ENCODE results near the gene FOXP1. TPM values are rescaled to one million over a fixed set of nuclear protein-coding genes. Genes with fewer than 3 reads are reported as not detected.

The FOXP1 gene
- total RNA-seq, 1 donor from 2014 or later = 113 TPM

DNA sequence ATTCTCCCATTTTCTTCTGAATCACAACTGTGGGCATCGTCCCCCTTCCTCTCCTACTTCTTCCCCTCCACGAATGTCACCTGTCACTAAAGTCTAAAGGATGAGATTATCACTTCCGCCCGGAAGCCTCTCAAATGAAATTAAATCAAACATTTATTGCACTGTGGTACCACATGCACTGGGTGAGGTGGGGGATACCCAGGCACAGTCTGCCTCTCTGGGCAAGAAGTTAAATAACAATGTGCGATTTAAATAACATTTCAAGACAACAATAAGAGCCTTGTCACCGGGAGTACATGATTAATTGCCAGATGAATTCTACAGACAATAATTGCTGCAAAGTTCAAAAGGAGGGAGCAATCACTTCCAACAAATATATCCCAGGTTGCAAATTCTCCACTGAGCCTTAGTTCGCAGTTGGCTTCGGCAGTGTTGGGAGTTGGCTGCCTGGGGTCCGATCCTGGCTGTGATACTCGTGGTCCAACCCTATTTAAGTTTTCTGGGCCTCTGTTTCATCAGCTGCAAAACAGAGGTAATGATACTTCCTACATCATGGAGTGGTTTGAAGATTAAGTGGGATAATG, 77.7 kb downstream of the FOXP1 start:
- TF ChIP-seq, protein P1, sequence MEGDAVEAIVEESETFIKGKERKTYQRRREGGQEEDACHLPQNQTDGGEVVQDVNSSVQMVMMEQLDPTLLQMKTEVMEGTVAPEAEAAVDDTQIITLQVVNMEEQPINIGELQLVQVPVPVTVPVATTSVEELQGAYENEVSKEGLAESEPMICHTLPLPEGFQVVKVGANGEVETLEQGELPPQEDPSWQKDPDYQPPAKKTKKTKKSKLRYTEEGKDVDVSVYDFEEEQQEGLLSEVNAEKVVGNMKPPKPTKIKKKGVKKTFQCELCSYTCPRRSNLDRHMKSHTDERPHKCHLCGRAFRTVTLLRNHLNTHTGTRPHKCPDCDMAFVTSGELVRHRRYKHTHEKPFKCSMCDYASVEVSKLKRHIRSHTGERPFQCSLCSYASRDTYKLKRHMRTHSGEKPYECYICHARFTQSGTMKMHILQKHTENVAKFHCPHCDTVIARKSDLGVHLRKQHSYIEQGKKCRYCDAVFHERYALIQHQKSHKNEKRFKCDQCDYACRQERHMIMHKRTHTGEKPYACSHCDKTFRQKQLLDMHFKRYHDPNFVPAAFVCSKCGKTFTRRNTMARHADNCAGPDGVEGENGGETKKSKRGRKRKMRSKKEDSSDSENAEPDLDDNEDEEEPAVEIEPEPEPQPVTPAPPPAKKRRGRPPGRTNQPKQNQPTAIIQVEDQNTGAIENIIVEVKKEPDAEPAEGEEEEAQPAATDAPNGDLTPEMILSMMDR (conservative IDR thresholded peaks at IDR 0.05) = no peak
- Mint-ChIP-seq H3K36me3 (peaks cover 29% of the 10 kb centered on the region), H3K9me3 (peaks cover 5% of the 10 kb centered on the region), H3K27ac (no peak overlapping the region), H3K4me1 (ENCODE audit: unreplicated experiment) (peaks cover 12% of the 10 kb centered on the region), H3K4me3 (no peak overlapping the region), H3K27me3 (no peaks in the 10 kb centered on the region)
- no peak for DNase-seq (ENCODE audit: extremely low spot score, unreplicated experiment)

DNA sequence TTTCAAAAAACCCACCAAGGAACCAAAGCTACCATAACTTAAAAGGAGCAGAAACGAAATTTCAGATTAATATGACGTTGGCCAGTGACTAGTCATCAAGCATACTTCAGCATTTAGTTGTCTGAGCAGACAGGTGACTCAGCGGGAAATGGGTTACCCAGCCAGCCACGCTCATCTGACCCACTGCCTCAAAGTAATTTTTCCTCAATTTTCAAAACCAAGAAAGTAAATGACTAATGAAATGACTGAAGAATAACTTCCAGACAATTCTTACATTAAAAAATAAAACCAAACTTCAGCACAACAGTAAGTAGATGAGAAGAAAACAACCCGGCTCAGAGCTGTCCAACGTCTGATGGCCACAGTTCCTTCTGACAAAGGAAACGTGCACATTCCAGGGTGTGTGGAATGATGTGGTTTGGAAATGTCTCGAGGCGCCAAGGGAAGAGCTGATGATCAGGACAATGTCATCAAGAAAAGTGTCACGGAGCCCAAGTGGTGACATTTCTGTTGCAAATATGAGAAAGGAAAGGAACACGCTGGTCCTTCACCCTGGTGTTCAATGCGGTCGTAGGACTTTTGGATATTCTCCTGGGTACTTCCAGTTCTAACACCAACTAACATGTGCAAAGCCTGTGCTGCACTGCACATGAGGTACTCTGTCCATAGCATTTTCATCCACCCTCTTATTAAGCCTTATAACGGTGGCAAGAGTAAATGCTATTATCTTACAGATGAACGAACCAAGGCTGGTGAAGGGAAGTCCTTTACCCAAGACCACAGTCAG, 79.1 kb downstream of the FOXP1 start:
- TF ChIP-seq, protein P1 (conservative IDR thresholded peaks at IDR 0.05) = no peak
- Mint-ChIP-seq H3K4me1 (ENCODE audit: unreplicated experiment) (peaks cover 12% of the 10 kb centered on the region), H3K4me3 (no peak overlapping the region), H3K36me3 (peaks cover 34% of the 10 kb centered on the region), H3K9me3 (peaks cover 5% of the 10 kb centered on the region), H3K27me3 (no peaks in the 10 kb centered on the region), H3K27ac (peak overlapping the region; percentile 17)
- no peak for DNase-seq (ENCODE audit: extremely low spot score, unreplicated experiment)

DNA sequence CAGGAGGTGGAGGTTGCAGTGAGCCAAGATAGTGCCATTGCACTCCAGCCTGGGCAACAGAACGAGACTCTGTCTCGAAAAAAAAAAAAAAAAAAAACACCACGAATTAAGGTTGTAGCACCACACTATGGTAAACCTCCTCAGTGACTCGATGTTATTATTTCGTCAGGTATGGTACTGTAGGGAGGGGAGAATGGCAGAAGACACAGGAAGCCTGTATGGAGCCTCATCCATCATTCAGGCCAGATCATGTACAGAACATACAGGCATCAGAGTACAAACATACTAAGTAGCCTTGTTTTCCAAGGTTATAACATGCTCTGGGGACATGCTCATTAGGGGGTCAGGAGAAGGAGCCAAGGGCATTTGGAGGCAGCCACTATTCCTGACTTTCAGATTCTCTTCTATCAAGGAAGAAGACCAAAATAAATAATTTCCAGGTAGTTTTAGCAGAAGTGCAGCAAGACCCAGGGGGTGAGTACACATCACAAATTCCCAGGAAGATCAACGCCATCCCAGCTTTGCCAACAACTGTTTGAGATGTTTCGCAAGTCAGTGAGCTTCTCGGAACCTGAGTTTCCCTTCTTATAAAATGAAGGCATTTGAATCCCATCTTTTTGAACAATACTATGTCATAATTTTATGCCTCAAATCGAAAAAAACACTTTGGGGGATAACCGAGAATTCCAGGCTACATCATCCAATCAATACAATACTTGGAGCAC, 79.8 kb downstream of the FOXP1 start:
- Mint-ChIP-seq H3K9me3 (peaks cover 5% of the 10 kb centered on the region), H3K4me1 (ENCODE audit: unreplicated experiment) (peaks cover 18% of the 10 kb centered on the region), H3K36me3 (peaks cover 37% of the 10 kb centered on the region), H3K4me3 (no peak overlapping the region), H3K27me3 (no peaks in the 10 kb centered on the region), H3K27ac (no peak overlapping the region)
- no peak for DNase-seq (ENCODE audit: extremely low spot score, unreplicated experiment)
- TF ChIP-seq, protein P1 (conservative IDR thresholded peaks at IDR 0.05) = no peak

DNA sequence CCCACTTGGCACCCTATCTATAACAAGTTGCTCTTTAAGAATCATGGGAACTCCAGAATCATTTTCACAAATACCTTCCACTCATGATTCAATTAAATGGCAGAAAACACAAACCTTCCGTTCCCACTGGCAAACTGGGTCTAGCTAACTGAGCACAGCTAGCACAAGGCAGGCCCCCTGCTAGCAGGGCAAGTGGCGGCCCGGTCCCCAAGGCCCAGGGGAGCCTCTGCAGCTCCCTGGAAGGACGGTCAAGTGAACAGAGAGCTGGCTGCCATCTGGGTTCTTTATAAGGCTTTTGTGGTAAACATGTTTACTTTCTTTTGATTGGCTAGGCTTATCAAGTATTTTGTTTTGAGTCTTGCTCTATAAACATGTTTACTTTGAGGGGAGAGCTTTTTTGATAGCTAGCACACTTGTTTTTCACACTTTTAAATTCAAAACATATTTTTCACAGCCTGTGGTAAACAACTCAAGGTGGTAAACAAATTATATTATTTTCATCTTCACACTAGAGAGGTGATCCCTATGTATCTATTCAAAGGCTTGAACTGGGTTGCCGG, 81.4 kb downstream of the FOXP1 start:
- Mint-ChIP-seq H3K27me3 (no peaks in the 10 kb centered on the region), H3K36me3 (peaks cover 36% of the 10 kb centered on the region), H3K27ac (no peak overlapping the region), H3K9me3 (peaks cover 5% of the 10 kb centered on the region), H3K4me1 (ENCODE audit: unreplicated experiment) (peaks cover 33% of the 10 kb centered on the region), H3K4me3 (no peak overlapping the region)
- DNase-seq (ENCODE audit: extremely low spot score, unreplicated experiment) = no peak
- TF ChIP-seq, protein P1 (conservative IDR thresholded peaks at IDR 0.05) = no peak

DNA sequence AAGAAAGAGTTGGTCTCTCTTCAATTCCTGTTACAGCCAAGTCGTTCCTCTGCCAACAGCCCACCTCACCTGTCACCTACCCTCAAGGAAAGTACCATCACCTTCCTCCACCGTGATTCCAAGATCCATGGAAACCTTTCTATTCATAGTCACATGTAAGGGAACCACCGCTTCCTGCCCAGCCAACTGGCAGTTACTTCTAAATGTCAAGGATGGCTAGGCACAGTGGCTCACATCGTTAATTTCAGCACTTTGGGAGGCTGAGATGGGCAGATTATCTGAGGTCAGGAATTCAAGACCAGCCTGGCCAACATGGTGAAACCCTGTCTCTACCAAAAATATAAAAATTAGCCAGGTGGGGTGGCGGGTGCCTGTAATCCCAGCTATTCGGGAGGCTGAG, 82.8 kb downstream of the FOXP1 start:
- Mint-ChIP-seq H3K27me3 (no peaks in the 10 kb centered on the region), H3K4me1 (ENCODE audit: unreplicated experiment) (peaks cover 43% of the 10 kb centered on the region), H3K27ac (no peak overlapping the region), H3K4me3 (no peak overlapping the region), H3K36me3 (peaks cover 35% of the 10 kb centered on the region), H3K9me3 (peaks cover 5% of the 10 kb centered on the region)
- DNase-seq (ENCODE audit: extremely low spot score, unreplicated experiment) = no peak
- TF ChIP-seq, protein P1 (conservative IDR thresholded peaks at IDR 0.05) = no peak

Measured in type B pancreatic cell (in vitro differentiated cells).